K562 (cell line): ENCODE data around the gene AXIN2. TPM values are rescaled to one million over a fixed set of nuclear protein-coding genes. Genes with fewer than 3 reads are reported as not detected.

Source experiments
- ATAC-seq: fragments of 200-7000 bp; cut with Tn5 transposase; 3 replicates; pipeline ENCODE4 v1.9.1; 2020; ENCODE audit warnings: moderate library complexity
- BruUV-seq: library from RNA; stranded (reverse); fragments of 400-500 nt; replicated peaks from 2 replicates; lab custom pipeline; 2021; lab: Mats Ljungman, UMichigan
- CTCF ChIA-PET: fragments of 300-600 bp; formaldehyde crosslinking; extraction: SDS; loops from one replicate; lab custom pipeline; 2021; ENCODE audit warnings: low intra/inter-chr PET ratio; lab: Yijun Ruan, JAX
- POLR2A ChIA-PET: fragments of 300-600, 350-650 bp; sonication (Branson Sonifier 250); formaldehyde crosslinking; extraction: SDS; loops from one replicate; lab custom pipeline; 2021; ENCODE audit warnings: antibody characterized with exemption, inconsistent platforms; lab: Yijun Ruan, JAX
- DNase-seq, 4 experiments: peaks; one replicate each; pipeline versions ENCODE4 v3.0.0 to v3.0.0-alpha.2; 2011 to 2018; ENCODE audit warnings: low spot score in 3 of 4, mixed read lengths in 3 of 4; ENCODE audit errors: extremely low read depth in 1 of 4
- FAIRE-seq: peaks from 2 replicates; lab custom pipeline; 2011; peaks lifted over from hg19 to GRCh38; lab: Jason Lieb, UNC
- H2AFZ ChIP-seq: 2 replicates; pipeline ENCODE4 v1.6.0; 2011; ENCODE audit warnings: low read depth, low read length, control low read depth, inconsistent platforms
- H3K27ac ChIP-seq: fragments of 200-600 bp; 3 replicates; pipeline ENCODE4 v1.8.0; 2011; ENCODE audit warnings: low read depth, mild to moderate bottlenecking, control low read depth, inconsistent platforms, low read length, moderate library complexity, mixed read lengths; ENCODE audit errors: extremely low read depth
- H3K27me3 ChIP-seq, 2 experiments: fragments of 300-600 bp in 1 of 2; 2 replicates in 1 of 2; 3 replicates in 1 of 2; pipeline versions ENCODE4 v1.6.0 to v1.8.0; 2011; ENCODE audit warnings: inconsistent platforms in 2 of 2, low read length in 2 of 2, mild to moderate bottlenecking in 1 of 2, mixed read lengths in 1 of 2, moderate library complexity in 1 of 2; ENCODE audit not compliant: control insufficient read depth in 2 of 2, insufficient read depth in 2 of 2
- H3K36me3 ChIP-seq: fragments of 300-600 bp; 3 replicates; pipeline ENCODE4 v1.8.0; 2011; ENCODE audit warnings: mild to moderate bottlenecking, low read length, inconsistent platforms; ENCODE audit not compliant: control insufficient read depth, insufficient read depth
- H3K4me1 ChIP-seq, 2 experiments: fragments of 200-600 bp in 1 of 2; replicated peaks in 1 of 2; 2 replicates in 1 of 2; 3 replicates in 1 of 2; pipeline versions ENCODE4 v1.5.1 to v1.8.0; 2011; ENCODE audit warnings: inconsistent platforms in 2 of 2, low read length in 2 of 2, mild to moderate bottlenecking in 1 of 2, mixed read lengths in 1 of 2, moderate library complexity in 1 of 2; ENCODE audit not compliant: control insufficient read depth in 2 of 2, insufficient read depth in 2 of 2
- H3K4me2 ChIP-seq: 2 replicates; pipeline ENCODE4 v1.6.1; 2011; ENCODE audit warnings: low read length, control low read depth, inconsistent platforms, mixed read lengths; ENCODE audit not compliant: insufficient read depth
- H3K4me3 ChIP-seq: fragments of 200-600 bp; sonication (generic), shearing (Covaris generic); 2 replicates; pipeline ENCODE4 v1.5.1; 2016; ENCODE audit warnings: control low read depth, inconsistent platforms
- H3K79me2 ChIP-seq: fragments of 200-600 bp; 3 replicates; pipeline ENCODE4 v1.8.0; 2011; ENCODE audit warnings: low read length, inconsistent platforms; ENCODE audit not compliant: control insufficient read depth, insufficient read depth
- H3K9ac ChIP-seq, 2 experiments: 2 replicates each; pipeline versions ENCODE4 v1.6.0 to v1.6.1; 2011; ENCODE audit warnings: low read depth in 2 of 2, low read length in 2 of 2, control low read depth in 1 of 2, inconsistent platforms in 1 of 2, mild to moderate bottlenecking in 1 of 2, mixed read lengths in 1 of 2; ENCODE audit not compliant: insufficient read depth in 1 of 2
- H3K9me1 ChIP-seq: one replicate; pipeline ENCODE4 v1.6.0; 2011; ENCODE audit warnings: inconsistent platforms, mild to moderate bottlenecking, low read length, moderate library complexity; ENCODE audit not compliant: control insufficient read depth, insufficient read depth
- H3K9me3 ChIP-seq: replicated peaks from 2 replicates; pipeline ENCODE4 v1.5.1; 2011; ENCODE audit warnings: low read depth, low read length, inconsistent platforms; ENCODE audit not compliant: control insufficient read depth, insufficient read depth
- H4K20me1 ChIP-seq: replicated peaks from 2 replicates; pipeline ENCODE4 v1.6.1; 2011; ENCODE audit warnings: low read length, inconsistent platforms, mixed read lengths; ENCODE audit not compliant: control insufficient read depth, insufficient read depth
- CXXC5 ChIP-seq: fragments of 250-450 bp; sonication (Bioruptor Pico); IDR thresholded peaks from 2 replicates; pipeline ENCODE4 v1.8.0; 2022; ENCODE audit warnings: inconsistent platforms, mild to moderate bottlenecking, moderate library complexity
- E2F8 ChIP-seq: fragments of 450-650 bp; IDR thresholded peaks from 2 replicates; pipeline ENCODE4 v1.7.1; 2018; ENCODE audit warnings: mild to moderate bottlenecking, low read depth; ENCODE audit not compliant: partially characterized antibody
- HES1 ChIP-seq: fragments of 450-650 bp; IDR thresholded peaks from 2 replicates; pipeline ENCODE4 v1.6.1; 2016; ENCODE audit warnings: low read depth, mild to moderate bottlenecking, moderate library complexity
- MBD2 ChIP-seq: sonication (generic); IDR thresholded peaks from 2 replicates; pipeline ENCODE4 v1.6.1; 2016; ENCODE audit warnings: low read depth, borderline replicate concordance
- PHB ChIP-seq: fragments of 250-450 bp; sonication (Bioruptor Pico); IDR thresholded peaks from 2 replicates; pipeline ENCODE4 v1.5.0; 2021
- PTTG1 ChIP-seq: fragments of 450-650 bp; IDR thresholded peaks from 2 replicates; pipeline ENCODE4 v1.6.1; 2016; ENCODE audit warnings: low read depth, mild to moderate bottlenecking, missing genetic modification characterization, missing compliant biosample characterization
- RAD51 ChIP-seq: fragments of 450-650 bp; IDR thresholded peaks from 2 replicates; pipeline ENCODE4 v1.7.1; 2016; ENCODE audit warnings: low read depth, mild to moderate bottlenecking, borderline replicate concordance
- SRF ChIP-seq, 2 experiments: fragments of 250-450, 450-650 bp in 1 of 2; sonication (Bioruptor Pico) in 1 of 2; sonication (generic) in 1 of 2; formaldehyde crosslinking; IDR thresholded peaks; 2 replicates each; pipeline versions ENCODE4 v1.5.0 to v1.5.1; 2020 to 2022; ENCODE audit warnings: mild to moderate bottlenecking in 1 of 2, missing genetic modification reagents in 1 of 2
- ZNF282 ChIP-seq: sonication (generic); formaldehyde crosslinking; IDR thresholded peaks from 2 replicates; pipeline ENCODE4 v1.8.1; 2023; ENCODE audit warnings: missing genetic modification reagents
- ZNF311 ChIP-seq: fragments of 250-450 bp; sonication (Bioruptor Pico); IDR thresholded peaks from 2 replicates; pipeline ENCODE4 v1.4.0; 2020; ENCODE audit warnings: mild to moderate bottlenecking, moderate library complexity
- ZNF583 ChIP-seq: fragments of 250-450 bp; sonication (Bioruptor Pico); IDR thresholded peaks from 2 replicates; pipeline ENCODE4 v1.4.0; 2020
- ZNF589 ChIP-seq: fragments of 200-800 bp; sonication (Bioruptor generic); IDR thresholded peaks from 2 replicates; pipeline ENCODE4 v1.6.1; 2016; ENCODE audit warnings: low read depth, missing genetic modification characterization, missing compliant biosample characterization
- WGBS: fragments of 100-300 bp; shearing (Covaris generic); methylation state at CpG from one replicate; pipeline ENCODE4 v1.1.6; 2016; ENCODE audit warnings: low coverage, mixed read lengths; ENCODE audit not compliant: insufficient coverage; ENCODE audit errors: missing lambda C conversion rate; 5-methylcytosine and 5-hydroxymethylcytosine counted together
- in situ Hi-C: fragments of 300-500 bp; cut with MboI; formaldehyde crosslinking; loops from 4 replicates; pipeline ENCODE4 v1.15.0; 2018; ENCODE audit warnings: inconsistent platforms, mixed read lengths
- intact Hi-C: fragments of 100-400 bp; cut with micrococcal nuclease; formaldehyde crosslinking; loops from 2 replicates; pipeline ENCODE4 v1.14.2; 2022
- polyA plus RNA-seq, 8 experiments: library from polyadenylated mRNA; depleted of rRNA in 4 of 8; stranded (reverse) in 5 of 8; unstranded in 3 of 8; fragments of >200 nt; fragmentation: Nextera tagmentation in 2 of 8; fragmentation: Illumina TruSeq in 1 of 8; extraction: Ambion mirVana in 2 of 8; extraction: Trizol in 1 of 8; gene quantifications; 2 replicates each; pipeline versions ENCODE4 v1.2.1 to v1.2.3, GENCODE V29; 2011 to 2014; ENCODE audit warnings: inconsistent platforms in 1 of 8, missing spikeins in 1 of 8
- total RNA-seq, 7 experiments: library from RNA; depleted of rRNA in 6 of 7; stranded (reverse); fragments of >200 nt in 6 of 7; fragmentation: Illumina TruSeq in 2 of 7; extraction: Trizol in 2 of 7; gene quantifications; 2 replicates each; pipeline versions ENCODE4 v1.2.1 to v1.2.3, GENCODE V29; 2011 to 2021; ENCODE audit warnings: low replicate concordance in 1 of 7
- TF ChIP-seq, protein P1 (sequence below): sonication (generic); formaldehyde crosslinking; IDR thresholded peaks from 2 replicates; pipeline ENCODE4 v1.8.0; 2022; ENCODE audit warnings: mild to moderate bottlenecking, missing genetic modification reagents

The AXIN2 gene
- total and polyA plus RNA-seq, 9 of the 15 experiments (the other 6 are each of a cell fraction or from before 2014, with no cell fraction given) = 0.21 to 3.3 (median 1.2) TPM

DNA sequence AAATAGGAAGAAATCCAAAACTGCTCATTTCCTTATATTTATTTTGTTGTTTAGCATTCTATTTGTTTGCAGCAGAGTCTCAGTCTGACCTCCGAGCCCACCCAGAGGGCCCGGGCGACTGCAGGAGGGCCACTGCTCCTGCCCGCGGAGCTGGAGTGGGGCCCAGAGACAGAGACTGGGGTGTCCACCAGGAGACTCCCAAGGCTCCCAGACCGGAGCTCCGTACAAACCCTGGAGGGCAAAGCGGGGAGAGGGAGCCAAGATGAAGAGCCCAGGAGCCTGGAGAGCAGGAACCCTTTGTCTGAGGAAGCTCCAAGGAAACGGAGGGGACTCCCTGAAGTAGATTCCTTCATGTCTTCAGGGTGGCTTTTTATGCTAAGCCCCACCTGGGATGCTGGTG is 57.9 kb downstream of the AXIN2 start (continued):
- TF ChIP-seq ZNF589 (no peak), ZNF311 (CRISPR knock-in tag) (no peak)

GRCh38 chr17:65498816-65499215 is 62.6 kb downstream of the AXIN2 start:
- ChIA-PET POLR2A (interaction anchor here (0.6 kb wide), 1 partner anchor 35 kb away, joined by 3 read pairs; no protein-coding TSS in a partner anchor), CTCF (no interaction called here)
- in situ Hi-C loops (no loop called here), intact Hi-C loops (no loop called here)
- Histone ChIP-seq H3K27ac (no peak overlapping the region), H3K9me3 (no peaks in the 10 kb centered on the region), H3K9me1 (no peaks in the 10 kb centered on the region), H3K79me2 (no peaks in the 10 kb centered on the region), H4K20me1 (no peaks in the 10 kb centered on the region), H3K36me3 (no peaks in the 10 kb centered on the region), H3K4me1 (no peaks in the 10 kb centered on the region), H3K4me3 (no peak overlapping the region), H3K27me3 (peaks cover 5 to 27% of the 10 kb centered on the region in 2 experiments; a peak in 3 of 5 replicates), H3K9ac (no peak overlapping the region), H3K4me2 (no peak overlapping the region), H2AFZ (no peak overlapping the region)
- no TSS peak for BruUV-seq
- FAIRE-seq (no peak), DNase-seq (no peak), ATAC-seq (no peak)
- WGBS = 7% methylated on average over 3 of the region's 4 CpGs
- TF ChIP-seq RAD51 (no peak), ZNF282 (no peak), HES1 (no peak), SRF (CRISPR knock-in tag; IDR thresholded peaks at IDR 0.05) (no peak), E2F8 (no peak), MBD2 (no peak), PHB (CRISPR knock-in tag) (no peak), ZNF583 (CRISPR knock-in tag) (no peak), CXXC5 (CRISPR knock-in tag) (no peak), PTTG1 (tag) (no peak)
- TF ChIP-seq, protein P1, sequence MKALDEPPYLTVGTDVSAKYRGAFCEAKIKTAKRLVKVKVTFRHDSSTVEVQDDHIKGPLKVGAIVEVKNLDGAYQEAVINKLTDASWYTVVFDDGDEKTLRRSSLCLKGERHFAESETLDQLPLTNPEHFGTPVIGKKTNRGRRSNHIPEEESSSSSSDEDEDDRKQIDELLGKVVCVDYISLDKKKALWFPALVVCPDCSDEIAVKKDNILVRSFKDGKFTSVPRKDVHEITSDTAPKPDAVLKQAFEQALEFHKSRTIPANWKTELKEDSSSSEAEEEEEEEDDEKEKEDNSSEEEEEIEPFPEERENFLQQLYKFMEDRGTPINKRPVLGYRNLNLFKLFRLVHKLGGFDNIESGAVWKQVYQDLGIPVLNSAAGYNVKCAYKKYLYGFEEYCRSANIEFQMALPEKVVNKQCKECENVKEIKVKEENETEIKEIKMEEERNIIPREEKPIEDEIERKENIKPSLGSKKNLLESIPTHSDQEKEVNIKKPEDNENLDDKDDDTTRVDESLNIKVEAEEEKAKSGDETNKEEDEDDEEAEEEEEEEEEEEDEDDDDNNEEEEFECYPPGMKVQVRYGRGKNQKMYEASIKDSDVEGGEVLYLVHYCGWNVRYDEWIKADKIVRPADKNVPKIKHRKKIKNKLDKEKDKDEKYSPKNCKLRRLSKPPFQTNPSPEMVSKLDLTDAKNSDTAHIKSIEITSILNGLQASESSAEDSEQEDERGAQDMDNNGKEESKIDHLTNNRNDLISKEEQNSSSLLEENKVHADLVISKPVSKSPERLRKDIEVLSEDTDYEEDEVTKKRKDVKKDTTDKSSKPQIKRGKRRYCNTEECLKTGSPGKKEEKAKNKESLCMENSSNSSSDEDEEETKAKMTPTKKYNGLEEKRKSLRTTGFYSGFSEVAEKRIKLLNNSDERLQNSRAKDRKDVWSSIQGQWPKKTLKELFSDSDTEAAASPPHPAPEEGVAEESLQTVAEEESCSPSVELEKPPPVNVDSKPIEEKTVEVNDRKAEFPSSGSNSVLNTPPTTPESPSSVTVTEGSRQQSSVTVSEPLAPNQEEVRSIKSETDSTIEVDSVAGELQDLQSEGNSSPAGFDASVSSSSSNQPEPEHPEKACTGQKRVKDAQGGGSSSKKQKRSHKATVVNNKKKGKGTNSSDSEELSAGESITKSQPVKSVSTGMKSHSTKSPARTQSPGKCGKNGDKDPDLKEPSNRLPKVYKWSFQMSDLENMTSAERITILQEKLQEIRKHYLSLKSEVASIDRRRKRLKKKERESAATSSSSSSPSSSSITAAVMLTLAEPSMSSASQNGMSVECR (CRISPR knock-in tag) = no peak
